HG03342 (cell line): Measurements from ENCODE around the gene TOMM70.

Source experiments
- ATAC-seq: cut with Tn5 transposase; IDR thresholded peaks from one replicate; pipeline ENCODE4 v1.9.1; 2021; ENCODE audit warnings: mild to moderate bottlenecking, moderate library complexity; ENCODE audit not compliant: unreplicated experiment

The TOMM70 gene

GRCh38 chr3:100411091-100411982 lies 10.4 kb upstream of the TOMM70 start:
- no peak for ATAC-seq

- ATAC-seq = no peak
Observed at GRCh38 chr3:100407977-100408532, 7.2 kb upstream of the TOMM70 start.

GRCh38 chr3:100407164-100407563 lies 6.3 kb upstream of the TOMM70 start:
- ATAC-seq = no peak

GRCh38 chr3:100404250-100404548 lies 3.3 kb upstream of the TOMM70 start:
- no peak for ATAC-seq

- no peak for ATAC-seq
Observed at GRCh38 chr3:100403362-100404249, 2.7 kb upstream of the TOMM70 start.

GRCh38 chr3:100402891-100403290 lies 2.0 kb upstream of the TOMM70 start:
- ATAC-seq = no peak

GRCh38 chr3:100402256-100402655 lies 1.4 kb upstream of the TOMM70 start:
- no peak for ATAC-seq

- ATAC-seq = peak; percentile 13
Observed at GRCh38 chr3:100401674-100402041, 769 bp upstream of the TOMM70 start.

- ATAC-seq = peak; percentile 20
Observed at GRCh38 chr3:100400419-100400779, 490 bp downstream of the TOMM70 start.

- no peak for ATAC-seq
Observed at GRCh38 chr3:100399341-100400071, 1.4 kb downstream of the TOMM70 start.

- no peak for ATAC-seq
Observed at GRCh38 chr3:100396967-100397366, 3.9 kb downstream of the TOMM70 start.

GRCh38 chr3:100395679-100396431 lies 5.0 kb downstream of the TOMM70 start:
- ATAC-seq = no peak

- ATAC-seq = no peak
Observed at GRCh38 chr3:100389025-100389424, 11.9 kb downstream of the TOMM70 start.

GRCh38 chr3:100386437-100387074 lies 14.3 kb downstream of the TOMM70 start:
- ATAC-seq = no peak

GRCh38 chr3:100384733-100385525 lies 16.0 kb downstream of the TOMM70 start:
- ATAC-seq = no peak

- no peak for ATAC-seq
Observed at GRCh38 chr3:100376301-100376700, 24.6 kb downstream of the TOMM70 start.

- ATAC-seq = no peak
Observed at GRCh38 chr3:100374521-100374920, 26.4 kb downstream of the TOMM70 start.

- no peak for ATAC-seq
Observed at GRCh38 chr3:100370756-100371155, 30.1 kb downstream of the TOMM70 start.

GRCh38 chr3:100368441-100368840 lies 32.4 kb downstream of the TOMM70 start:
- ATAC-seq = no peak
